Mucosa of rectum (tissue), 2 donors: Measurements from ENCODE around the gene KIAA1143.

Experiments
- H3K27ac ChIP-seq, 2 donors: one replicate each; pipeline ENCODE4 v1.7.0; 2013; ENCODE audit warnings: inconsistent platforms in 2 of 2, low read depth in 2 of 2, low read length in 2 of 2
- H3K27me3 ChIP-seq, 2 donors: one replicate each; pipeline ENCODE4 v1.7.0; 2013; ENCODE audit warnings: low read length in 2 of 2; ENCODE audit not compliant: control insufficient read depth in 2 of 2, insufficient read depth in 2 of 2
- H3K36me3 ChIP-seq, 2 donors: one replicate each; pipeline ENCODE4 v1.7.0; 2013; ENCODE audit warnings: low read length in 2 of 2; ENCODE audit not compliant: control insufficient read depth in 2 of 2, insufficient read depth in 2 of 2
- H3K4me1 ChIP-seq, 2 donors: one replicate each; pipeline ENCODE4 v1.7.0; 2013; ENCODE audit warnings: low read length in 2 of 2, mild to moderate bottlenecking in 1 of 2; ENCODE audit not compliant: control insufficient read depth in 2 of 2, insufficient read depth in 2 of 2
- H3K4me3 ChIP-seq, 2 donors: one replicate each; pipeline ENCODE4 v1.7.0; 2013; ENCODE audit warnings: low read length in 2 of 2
- H3K9ac ChIP-seq, 2 donors: one replicate each; pipeline ENCODE4 v1.7.0; 2013; ENCODE audit warnings: low read length in 2 of 2, low read depth in 1 of 2, mild to moderate bottlenecking in 1 of 2
- H3K9me3 ChIP-seq, 2 donors: one replicate each; pipeline ENCODE4 v1.7.0; 2013; ENCODE audit warnings: low read length in 2 of 2; ENCODE audit not compliant: control insufficient read depth in 2 of 2
- donor health status: healthy.
- donor health status: Normal muscosa, but diverticular disease.

The KIAA1143 gene

DNA sequence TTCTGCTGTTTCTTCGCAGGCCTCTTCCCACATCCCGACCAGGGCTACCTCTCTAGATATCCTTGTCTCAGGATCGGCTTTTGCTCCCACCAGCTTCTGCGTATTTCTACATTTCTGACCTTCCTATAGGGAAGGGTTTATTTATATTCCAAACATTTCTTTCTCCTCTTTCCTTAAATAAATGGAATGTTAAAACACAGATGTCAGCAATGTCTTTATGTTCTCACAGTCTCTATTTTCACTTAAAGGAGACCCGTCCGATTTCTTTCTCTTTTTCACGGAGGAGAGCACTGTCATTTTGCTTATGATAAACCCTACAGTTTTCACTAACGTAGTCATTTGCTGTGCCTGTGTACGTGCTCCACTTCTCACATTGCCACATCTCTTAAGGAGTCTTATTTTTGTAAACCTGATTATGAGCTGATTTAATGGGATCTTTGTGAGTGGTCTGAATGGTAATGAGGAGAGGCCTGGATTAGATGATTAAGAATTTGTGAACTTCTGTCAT lies 805 bp upstream of the KIAA1143 start:
- peaks cover 8 to 10% of the 10 kb centered on the region in 2 donors for H3K4me1 ChIP-seq
- no peak overlapping the region for H3K27ac ChIP-seq
- H3K9me3 ChIP-seq = peaks cover 2 to 3% of the 10 kb centered on the region in 2 donors
- peaks cover 0 to 10% of the 10 kb centered on the region in 2 donors for H3K36me3 ChIP-seq
- peak overlapping the region; percentile 87 to 90 for H3K4me3 ChIP-seq
- H3K9ac ChIP-seq = peak overlapping the region; percentile 83 to 86
- H3K27me3 ChIP-seq = no peaks in the 10 kb centered on the region

DNA sequence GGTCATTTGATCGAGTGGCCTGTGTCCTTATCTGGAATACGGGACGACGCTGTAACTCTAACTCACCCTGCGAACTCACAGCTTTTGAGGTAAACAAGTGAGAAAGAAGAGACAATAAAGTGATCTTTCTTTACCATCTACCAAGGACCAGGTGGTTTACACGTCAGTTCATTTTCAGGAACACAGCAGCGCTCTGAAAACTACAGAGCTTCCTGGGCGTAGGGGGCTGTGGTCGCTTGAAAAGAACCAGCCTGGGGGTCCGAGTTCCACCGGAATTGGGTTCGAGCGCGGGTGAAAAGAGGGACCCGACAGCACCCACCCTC lies 357 bp downstream of the KIAA1143 start:
- Histone ChIP-seq H3K9ac (peak overlapping the region; percentile 83 to 86), H3K9me3 (peaks cover 4 to 7% of the 10 kb centered on the region in 2 donors), H3K36me3 (peaks cover 0 to 10% of the 10 kb centered on the region in 2 donors), H3K4me3 (peak overlapping the region; percentile 87 to 90), H3K27ac (peak overlapping the region; percentile 45 to 83), H3K27me3 (no peaks in the 10 kb centered on the region), H3K4me1 (peaks cover 8 to 10% of the 10 kb centered on the region in 2 donors)

DNA sequence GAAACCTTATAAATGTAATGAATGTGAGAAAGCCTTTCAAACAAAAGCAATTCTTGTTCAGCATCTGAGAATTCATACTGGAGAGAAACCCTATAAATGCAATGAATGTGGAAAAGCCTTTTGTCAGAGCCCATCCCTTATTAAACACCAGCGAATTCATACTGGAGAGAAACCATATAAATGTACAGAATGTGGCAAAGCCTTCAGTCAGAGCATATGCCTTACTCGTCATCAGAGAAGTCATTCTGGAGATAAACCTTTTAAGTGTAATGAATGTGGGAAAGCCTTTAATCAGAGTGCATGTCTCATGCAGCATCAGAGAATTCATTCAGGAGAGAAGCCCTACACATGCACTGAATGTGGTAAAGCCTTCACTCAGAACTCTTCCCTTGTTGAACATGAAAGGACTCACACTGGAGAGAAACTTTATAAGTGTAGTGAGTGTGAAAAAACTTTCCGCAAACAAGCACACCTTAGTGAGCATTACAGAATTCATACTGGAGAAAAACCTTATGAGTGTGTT lies 26.7 kb downstream of the KIAA1143 start:
- no peak overlapping the region for H3K27ac ChIP-seq
- peaks cover 49 to 50% of the 10 kb centered on the region in 2 donors for H3K9me3 ChIP-seq
- H3K4me3 ChIP-seq = no peak overlapping the region
- H3K9ac ChIP-seq = no peak overlapping the region
- H3K36me3 ChIP-seq = peaks cover 10 to 27% of the 10 kb centered on the region in 2 donors
- H3K4me1 ChIP-seq = peaks cover 0 to 4% of the 10 kb centered on the region in 2 donors
- no peaks in the 10 kb centered on the region for H3K27me3 ChIP-seq

DNA sequence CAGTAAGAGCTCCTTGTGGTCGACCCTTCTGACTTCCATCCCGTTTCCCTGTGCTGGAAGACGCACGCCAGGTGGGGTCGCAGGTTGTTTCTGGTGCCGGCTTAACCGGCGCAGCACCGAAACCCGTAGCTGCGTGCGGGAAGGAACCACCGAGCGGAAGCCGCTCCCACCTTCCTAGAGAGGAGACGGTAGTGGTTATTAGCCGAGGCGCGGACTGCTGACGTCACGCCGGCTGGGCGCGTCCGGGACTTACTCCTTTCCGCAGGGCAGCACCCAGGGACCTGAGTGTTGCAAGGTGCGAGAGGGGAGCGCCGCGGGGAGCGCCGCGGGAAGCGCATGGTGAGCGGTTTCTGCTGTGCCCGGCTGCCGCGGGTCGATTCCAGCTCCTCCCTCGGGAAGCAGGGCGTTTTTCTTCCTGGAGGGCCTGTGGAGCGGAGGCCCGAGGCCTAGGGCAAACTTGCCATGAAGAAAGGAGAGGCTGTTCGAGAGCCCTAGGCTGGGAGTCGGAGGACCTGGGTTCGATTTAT lies 32.0 kb downstream of the KIAA1143 start, which contains the start of gene ZNF501:
TSS of gene ZNF501 (plus strand) at position 252 of the 527 bp plus-strand sequence. CDS start 4,787 bp downstream, outside the sequence.
- Histone ChIP-seq H3K9me3 (peaks cover 30 to 39% of the 10 kb centered on the region in 2 donors), H3K4me1 (peaks cover 0 to 5% of the 10 kb centered on the region in 2 donors), H3K27me3 (no peaks in the 10 kb centered on the region), H3K9ac (peak within 1 kb of the TSS; percentile 36 to 52), H3K36me3 (peaks cover 10 to 26% of the 10 kb centered on the region in 2 donors), H3K27ac (peak within 1 kb of the TSS in 1 of 2 donors; percentile 28), H3K4me3 (peak within 1 kb of the TSS; percentile 63 to 89)

DNA sequence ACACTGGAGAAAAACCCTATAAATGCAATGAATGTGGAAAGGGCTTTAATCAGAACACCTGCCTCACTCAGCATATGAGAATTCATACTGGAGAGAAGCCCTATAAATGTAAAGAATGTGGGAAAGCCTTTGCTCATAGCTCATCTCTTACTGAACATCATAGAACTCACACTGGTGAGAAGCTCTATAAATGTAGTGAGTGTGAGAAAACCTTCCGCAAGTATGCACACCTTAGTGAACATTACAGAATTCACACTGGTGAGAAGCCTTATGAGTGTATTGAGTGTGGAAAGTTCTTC lies 39.4 kb downstream of the KIAA1143 start:
- Histone ChIP-seq H3K9me3 (peaks cover 51 to 63% of the 10 kb centered on the region in 2 donors), H3K36me3 (peaks cover 18 to 24% of the 10 kb centered on the region in 2 donors), H3K9ac (no peak overlapping the region), H3K4me3 (no peak overlapping the region), H3K27me3 (no peaks in the 10 kb centered on the region), H3K27ac (no peak overlapping the region), H3K4me1 (no peaks in the 10 kb centered on the region)

DNA sequence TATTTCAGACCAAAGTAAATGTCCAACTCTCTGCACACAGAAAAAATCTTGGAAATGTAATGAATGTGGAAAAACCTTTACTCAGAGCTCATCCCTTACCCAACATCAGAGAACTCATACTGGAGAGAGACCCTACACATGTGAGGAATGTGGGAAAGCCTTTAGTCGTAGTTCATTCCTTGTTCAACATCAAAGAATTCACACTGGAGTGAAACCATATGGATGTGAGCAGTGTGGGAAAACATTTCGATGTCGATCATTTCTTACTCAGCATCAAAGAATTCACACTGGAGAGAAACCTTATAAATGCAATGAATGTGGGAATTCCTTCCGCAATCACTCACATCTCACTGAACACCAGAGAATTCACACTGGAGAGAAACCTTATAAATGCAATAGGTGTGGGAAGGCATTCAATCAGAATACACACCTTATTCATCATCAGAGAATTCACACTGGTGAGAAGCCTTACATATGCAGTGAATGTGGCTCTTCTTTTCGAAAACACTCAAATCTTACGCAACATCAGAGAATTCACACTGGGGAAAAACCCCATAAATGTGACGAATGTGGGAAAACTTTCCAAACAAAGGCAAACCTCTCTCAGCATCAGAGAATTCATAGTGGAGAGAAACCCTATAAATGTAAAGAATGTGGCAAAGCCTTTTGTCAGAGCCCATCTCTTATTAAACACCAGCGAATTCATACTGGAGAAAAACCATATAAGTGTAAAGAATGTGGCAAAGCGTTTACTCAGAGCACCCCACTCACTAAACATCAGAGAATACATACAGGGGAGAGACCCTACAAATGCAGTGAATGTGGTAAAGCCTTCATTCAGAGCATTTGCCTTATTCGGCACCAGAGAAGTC lies 40.0 kb downstream of the KIAA1143 start:
- Histone ChIP-seq H3K36me3 (peaks cover 18 to 24% of the 10 kb centered on the region in 2 donors), H3K27me3 (no peaks in the 10 kb centered on the region)

DNA sequence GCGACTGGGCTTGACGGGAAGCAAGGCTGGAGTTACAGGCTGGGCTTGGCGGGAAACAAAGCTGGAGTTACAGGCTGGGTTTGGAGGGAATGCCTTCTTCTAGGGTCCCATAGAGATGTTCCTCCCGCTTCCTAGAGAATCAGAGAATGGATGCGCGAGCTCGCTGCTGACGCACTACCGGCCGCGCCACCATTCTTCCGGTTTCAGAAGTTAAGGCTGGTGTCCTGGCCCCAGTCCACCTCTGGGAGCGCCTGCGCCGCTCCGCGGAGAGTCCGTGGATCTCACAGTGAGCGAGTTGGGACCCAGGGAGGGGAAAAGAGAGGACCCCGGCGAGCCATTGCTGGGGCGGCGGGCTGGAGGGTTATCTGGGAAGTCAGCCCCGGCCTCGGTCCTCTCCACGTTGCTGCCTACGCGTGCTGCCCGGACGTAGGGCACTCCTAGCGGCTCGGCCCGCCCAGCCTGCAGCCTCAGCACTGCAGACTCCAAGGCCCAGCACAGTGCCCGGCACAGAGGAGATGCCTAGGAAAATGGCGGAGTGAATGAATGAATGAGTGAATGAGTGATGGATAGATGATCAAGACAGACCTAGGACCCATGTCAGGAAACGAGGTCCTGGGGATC lies 48.9 kb downstream of the KIAA1143 start, which contains the start of gene ZNF502:
TSS of gene ZNF502 (plus strand) at position 206 of the 621 bp plus-strand sequence. CDS start 7,602 bp downstream, outside the sequence.
- Histone ChIP-seq H3K27ac (peak within 1 kb of the TSS in 1 of 2 donors; percentile 39), H3K27me3 (no peaks in the 10 kb centered on the region), H3K9me3 (peaks cover 14 to 19% of the 10 kb centered on the region in 2 donors), H3K9ac (peak within 1 kb of the TSS; percentile 47 to 52), H3K36me3 (no peaks in the 10 kb centered on the region), H3K4me3 (peak within 1 kb of the TSS; percentile 79 to 88), H3K4me1 (peaks cover 0 to 3% of the 10 kb centered on the region in 2 donors)

More for the DNA sequence above, 40.0 kb downstream of the KIAA1143 start:
- Histone ChIP-seq H3K9ac (no peak overlapping the region), H3K4me1 (no peaks in the 10 kb centered on the region), H3K27ac (no peak overlapping the region), H3K9me3 (peaks cover 53 to 68% of the 10 kb centered on the region in 2 donors), H3K4me3 (no peak overlapping the region)
